ENCODE data around the gene CD300LG. TPM values are rescaled to one million over a fixed set of nuclear protein-coding genes. Genes with fewer than 3 reads are reported as not detected.
A peak's percentile ranks its signal among the peaks of the same experiment; 100 is the strongest.

The CD300LG gene
- total RNA-seq, 2 donors from 2014 or later, result not detected

GRCh38 chr17:43900858-43901754, 54.1 kb downstream of the CD300LG start:
- H3K27ac Mint-ChIP-seq, result peak overlapping the region; percentile 24
- H3K4me3 Mint-ChIP-seq, result peak overlapping the region; percentile 76
- peaks cover 50% of the 10 kb centered on the region for H3K27me3 Mint-ChIP-seq
- ATAC-seq (no peak), DNase-seq (no peak)
- H3K36me3 Mint-ChIP-seq (ENCODE audit: low read depth), result peaks cover 10% of the 10 kb centered on the region
- H3K4me1 Mint-ChIP-seq, result peaks cover 24% of the 10 kb centered on the region
- H3K9me3 ChIP-seq (ENCODE audit: control insufficient read depth, low read length, poor library complexity, severe bottlenecking), result no peaks in the 10 kb centered on the region

- Mint-ChIP-seq H3K27ac (no peak overlapping the region), H3K4me3 (no peak overlapping the region), H3K4me1 (peaks cover 29% of the 10 kb centered on the region), H3K36me3 (ENCODE audit: low read depth) (peaks cover 2% of the 10 kb centered on the region), H3K27me3 (peaks cover 50% of the 10 kb centered on the region)
- ATAC-seq (no peak), DNase-seq (no peak)
- no peaks in the 10 kb centered on the region for H3K9me3 ChIP-seq (ENCODE audit: control insufficient read depth, low read length, poor library complexity, severe bottlenecking)
Observed at GRCh38 chr17:43901861-43902589, 55.0 kb downstream of the CD300LG start.

- peaks cover 36% of the 10 kb centered on the region for H3K27me3 Mint-ChIP-seq
- peaks cover 30% of the 10 kb centered on the region for H3K4me1 Mint-ChIP-seq
- peak overlapping the region; percentile 41 for H3K27ac Mint-ChIP-seq
- no peaks in the 10 kb centered on the region for H3K9me3 ChIP-seq (ENCODE audit: control insufficient read depth, low read length, poor library complexity, severe bottlenecking)
- no peaks in the 10 kb centered on the region for H3K36me3 Mint-ChIP-seq (ENCODE audit: low read depth)
- ATAC-seq (no peak), DNase-seq (no peak)
- H3K4me3 Mint-ChIP-seq, result peak overlapping the region; percentile 19
Observed at GRCh38 chr17:43905400-43905984, 58.5 kb downstream of the CD300LG start.

- ATAC-seq, result peak; percentile 47
- Mint-ChIP-seq H3K4me1 (peaks cover 24% of the 10 kb centered on the region), H3K4me3 (peak overlapping the region; percentile 91)
Observed at GRCh38 chr17:43905985-43906852, 59.2 kb downstream of the CD300LG start.

GRCh38 chr17:43906951-43907424, 60.0 kb downstream of the CD300LG start:
- Mint-ChIP-seq H3K27ac (peak overlapping the region; percentile 41), H3K36me3 (ENCODE audit: low read depth) (no peaks in the 10 kb centered on the region), H3K27me3 (peaks cover 27% of the 10 kb centered on the region)

More at GRCh38 chr17:43905985-43906852, 59.2 kb downstream of the CD300LG start:
- Mint-ChIP-seq H3K27ac (peak overlapping the region; percentile 41), H3K27me3 (peaks cover 34% of the 10 kb centered on the region), H3K36me3 (ENCODE audit: low read depth) (no peaks in the 10 kb centered on the region)
- peak in 1 of 3 donors; percentile 13 for DNase-seq
- no peaks in the 10 kb centered on the region for H3K9me3 ChIP-seq (ENCODE audit: control insufficient read depth, low read length, poor library complexity, severe bottlenecking)

GRCh38 chr17:43907425-43907981, 60.5 kb downstream of the CD300LG start, which contains the start of gene MPP2:
Gene MPP2, minus strand, starts transcription at chr17:43907536. Its CDS starts 3,076 bp downstream, at chr17:43904460.
- H3K4me1 Mint-ChIP-seq, result peaks cover 23% of the 10 kb centered on the region
- no peaks in the 10 kb centered on the region for H3K36me3 Mint-ChIP-seq (ENCODE audit: low read depth)
- ATAC-seq (peak; percentile 71), DNase-seq (peak; percentile 33 to 42 (median 38))
- H3K4me3 Mint-ChIP-seq, result peak within 1 kb of the TSS; percentile 91
- no peaks in the 10 kb centered on the region for H3K9me3 ChIP-seq (ENCODE audit: control insufficient read depth, low read length, poor library complexity, severe bottlenecking)
- peak within 1 kb of the TSS; percentile 41 for H3K27ac Mint-ChIP-seq
- H3K27me3 Mint-ChIP-seq, result peaks cover 27% of the 10 kb centered on the region

More at GRCh38 chr17:43906951-43907424, 60.0 kb downstream of the CD300LG start:
- DNase-seq (no peak), ATAC-seq (peak; percentile 35)
- no peaks in the 10 kb centered on the region for H3K9me3 ChIP-seq (ENCODE audit: control insufficient read depth, low read length, poor library complexity, severe bottlenecking)
- Mint-ChIP-seq H3K4me3 (peak overlapping the region; percentile 91), H3K4me1 (peaks cover 23% of the 10 kb centered on the region)

GRCh38 chr17:43907998-43908721, 61.2 kb downstream of the CD300LG start:
- peaks cover 27% of the 10 kb centered on the region for H3K27me3 Mint-ChIP-seq
- ATAC-seq, result peak; percentile 70
- H3K36me3 Mint-ChIP-seq (ENCODE audit: low read depth), result no peaks in the 10 kb centered on the region
- no peak overlapping the region for H3K27ac Mint-ChIP-seq
- DNase-seq, result peak in 2 of 3 donors; percentile 27 to 35
- peak overlapping the region; percentile 91 for H3K4me3 Mint-ChIP-seq
- no peaks in the 10 kb centered on the region for H3K9me3 ChIP-seq (ENCODE audit: control insufficient read depth, low read length, poor library complexity, severe bottlenecking)
- H3K4me1 Mint-ChIP-seq, result peaks cover 23% of the 10 kb centered on the region

GRCh38 chr17:43909537-43910231, 62.7 kb downstream of the CD300LG start:
- Mint-ChIP-seq H3K4me1 (peaks cover 19% of the 10 kb centered on the region), H3K36me3 (ENCODE audit: low read depth) (no peaks in the 10 kb centered on the region), H3K4me3 (no peak overlapping the region), H3K27ac (no peak overlapping the region), H3K27me3 (peaks cover 18% of the 10 kb centered on the region)
- DNase-seq (no peak), ATAC-seq (no peak)
- no peaks in the 10 kb centered on the region for H3K9me3 ChIP-seq (ENCODE audit: control insufficient read depth, low read length, poor library complexity, severe bottlenecking)

- Mint-ChIP-seq H3K27me3 (peaks cover 6% of the 10 kb centered on the region), H3K36me3 (ENCODE audit: low read depth) (no peaks in the 10 kb centered on the region), H3K4me3 (no peak overlapping the region), H3K27ac (no peak overlapping the region), H3K4me1 (peaks cover 18% of the 10 kb centered on the region)
- H3K9me3 ChIP-seq (ENCODE audit: control insufficient read depth, low read length, poor library complexity, severe bottlenecking), result no peaks in the 10 kb centered on the region
- ATAC-seq, result no peak
- no peak for DNase-seq
Observed at GRCh38 chr17:43911904-43912303, 64.9 kb downstream of the CD300LG start.

- Mint-ChIP-seq H3K36me3 (ENCODE audit: low read depth) (no peaks in the 10 kb centered on the region), H3K4me1 (peaks cover 13% of the 10 kb centered on the region), H3K27ac (no peak overlapping the region), H3K4me3 (no peak overlapping the region), H3K27me3 (peaks cover 5% of the 10 kb centered on the region)
- H3K9me3 ChIP-seq (ENCODE audit: control insufficient read depth, low read length, poor library complexity, severe bottlenecking), result no peaks in the 10 kb centered on the region
- no peak for ATAC-seq
- no peak for DNase-seq
Observed at GRCh38 chr17:43912635-43913304, 65.8 kb downstream of the CD300LG start.
